ENCODE results near the gene KREMEN1.

The KREMEN1 gene

DNA sequence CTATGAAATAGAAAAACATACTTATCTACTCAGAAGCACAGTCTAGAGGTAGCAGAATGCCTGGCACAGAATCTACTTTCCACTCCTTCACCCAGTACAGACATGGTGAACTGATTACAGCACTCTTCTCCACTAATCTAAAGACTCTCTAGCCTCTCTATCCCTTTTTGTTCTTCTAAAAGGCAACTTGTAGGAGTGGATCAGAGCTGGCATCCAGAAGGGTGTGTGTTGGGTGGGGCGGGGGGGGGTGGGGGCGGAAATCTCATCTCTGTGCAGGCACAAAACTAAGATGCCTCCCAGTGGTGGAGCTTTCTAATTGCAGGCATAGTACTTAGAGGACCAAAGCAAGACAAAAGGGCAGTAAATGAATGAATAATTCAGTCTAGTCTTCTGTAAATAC, 121.3 kb downstream of the KREMEN1 start:
- DNase-seq, result no peak

GRCh38 chr22:29195118-29195963, 122.5 kb downstream of the KREMEN1 start:
- no peak for DNase-seq

DNA sequence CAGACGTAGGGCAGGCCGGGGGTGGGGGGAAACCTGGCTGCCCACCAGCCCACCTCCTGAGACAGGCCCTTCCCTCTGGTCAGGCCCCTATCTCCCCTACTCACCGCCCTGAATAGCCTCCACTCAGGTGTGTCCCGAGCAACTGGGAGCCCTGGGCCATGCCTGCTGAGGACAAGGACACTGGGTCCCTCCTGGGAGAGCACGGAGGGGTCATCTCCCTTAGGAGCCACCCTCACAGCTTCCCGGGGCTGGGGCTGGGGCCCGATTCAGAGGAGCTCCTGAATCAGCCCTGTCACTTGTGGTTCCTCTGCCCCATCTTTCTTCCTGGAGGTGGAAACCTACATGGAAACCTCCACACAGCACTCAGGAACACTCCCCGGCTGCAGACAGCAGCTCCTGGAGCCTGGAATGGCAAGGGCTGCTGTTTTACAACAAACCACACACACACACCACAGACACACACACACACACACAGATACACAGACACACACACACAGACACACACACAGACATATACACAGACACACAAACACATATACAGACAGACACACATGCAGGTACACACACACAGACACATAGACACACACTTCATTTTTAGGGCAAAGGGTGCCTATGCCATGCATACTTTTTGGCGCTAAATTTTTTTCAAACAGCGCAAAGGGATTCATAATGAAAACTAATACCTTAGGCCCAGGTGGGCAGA, 123.3 kb downstream of the KREMEN1 start:
- DNase-seq, result no peak

DNA sequence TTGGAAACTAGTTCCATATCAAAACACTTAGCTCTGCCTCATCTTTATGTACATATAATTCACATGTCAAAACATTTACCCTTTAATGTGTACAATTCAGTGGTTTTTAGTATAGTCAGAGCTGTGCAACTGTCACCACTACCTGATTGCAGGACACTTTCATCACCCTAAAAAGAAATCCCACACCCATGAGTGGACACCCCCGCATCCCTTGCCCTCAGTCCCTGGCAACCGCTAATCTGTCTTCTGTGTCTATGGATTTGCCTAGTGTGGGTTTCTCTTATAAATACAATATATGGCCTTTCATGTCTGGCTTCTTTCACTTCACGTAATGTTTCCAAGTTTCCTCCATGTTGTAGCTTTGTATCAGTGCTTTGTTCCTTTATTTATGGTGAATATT, 124.3 kb downstream of the KREMEN1 start:
- no peak for DNase-seq

- DNase-seq, result no peak
Observed at GRCh38 chr22:29198240-29198639, 125.4 kb downstream of the KREMEN1 start.

GRCh38 chr22:29199702-29200400, 127.0 kb downstream of the KREMEN1 start:
- DNase-seq, result no peak

DNA sequence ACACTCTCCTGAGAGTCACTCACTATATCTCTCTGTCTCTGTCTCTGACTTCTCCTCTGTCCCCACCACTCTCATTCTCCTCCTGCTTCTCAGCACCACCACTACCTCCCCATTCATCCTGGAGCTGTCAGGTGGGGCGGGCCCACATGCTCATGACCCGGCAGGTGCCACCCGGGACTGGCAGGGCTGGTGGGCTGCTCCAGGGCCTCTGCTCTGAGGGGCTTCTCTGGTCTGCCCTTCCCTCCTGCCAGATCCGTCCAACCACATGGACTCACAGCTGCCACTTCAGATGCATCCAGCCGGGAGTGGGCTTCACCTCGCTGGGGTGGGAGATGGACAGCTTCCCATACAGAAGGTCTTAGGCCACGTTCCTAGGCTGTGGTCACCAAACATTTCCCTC, 128.1 kb downstream of the KREMEN1 start:
- DNase-seq, result no peak

DNA sequence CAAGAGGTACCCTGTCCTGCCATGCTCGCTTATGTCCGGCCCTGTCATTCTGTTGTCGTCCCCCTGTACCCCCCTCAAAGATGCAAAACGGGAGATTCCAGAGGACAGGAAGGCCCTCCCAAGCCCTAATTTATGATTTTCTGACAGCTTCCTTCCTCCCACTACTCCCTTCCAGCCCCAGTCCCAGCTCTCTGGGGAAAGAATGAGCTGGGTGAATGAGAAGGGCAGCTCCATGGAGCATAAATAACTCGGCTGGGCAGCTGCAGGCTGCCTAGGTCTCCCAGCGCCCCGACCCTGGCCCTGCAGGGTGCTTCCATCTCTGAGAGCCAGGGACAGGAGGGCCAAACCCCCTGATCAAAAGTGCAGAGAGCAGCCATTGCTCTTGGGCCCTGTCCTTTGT, 128.9 kb downstream of the KREMEN1 start:
- DNase-seq, result no peak

DNA sequence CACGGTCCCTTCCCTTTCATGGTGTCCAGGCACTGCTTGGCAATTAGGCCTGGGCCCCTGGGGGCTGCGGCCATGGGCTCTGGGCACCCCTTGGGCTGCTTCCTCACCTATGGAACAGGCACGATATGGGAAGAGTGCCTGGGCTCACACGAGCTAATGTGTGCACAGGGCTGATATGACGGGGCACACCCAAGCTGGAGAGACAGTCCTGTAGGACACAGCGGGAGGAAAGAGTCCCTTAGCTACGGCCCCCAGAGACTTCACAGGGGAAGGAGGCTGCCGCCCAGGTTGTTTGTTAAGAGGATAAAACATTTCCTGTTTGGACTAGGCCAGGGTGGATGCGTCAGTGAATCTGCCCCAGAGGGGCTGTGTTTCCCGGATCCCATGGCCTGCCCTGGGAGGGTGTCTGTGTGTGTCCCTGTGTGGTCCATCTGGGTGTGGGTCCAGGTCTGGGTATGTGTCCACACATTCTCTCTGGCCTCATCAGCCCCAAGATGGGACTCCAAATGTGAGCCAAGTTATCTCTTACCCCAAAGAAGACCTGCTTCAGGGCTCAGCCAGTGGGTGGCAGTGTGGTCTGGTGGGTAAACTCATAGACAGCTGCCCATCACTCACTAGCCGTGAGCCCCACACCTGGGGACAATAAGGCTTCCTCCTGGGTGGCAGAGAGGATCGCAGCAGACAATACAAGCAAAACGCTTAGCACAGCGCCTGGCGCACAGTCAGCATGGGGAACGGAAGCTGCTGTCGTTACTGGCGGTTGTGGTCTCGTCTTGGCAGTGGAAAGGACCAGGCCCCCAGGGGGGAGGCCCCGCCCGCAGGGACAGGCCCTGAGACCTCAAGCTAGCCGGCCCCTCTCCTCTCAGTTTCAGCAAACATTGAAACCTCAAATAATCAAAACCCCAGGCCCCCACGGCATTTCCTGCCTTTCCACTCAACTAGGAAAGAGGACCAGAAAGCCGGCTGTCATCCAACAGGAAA, 129.7 kb downstream of the KREMEN1 start:
- DNase-seq, result peak; percentile 52

DNA sequence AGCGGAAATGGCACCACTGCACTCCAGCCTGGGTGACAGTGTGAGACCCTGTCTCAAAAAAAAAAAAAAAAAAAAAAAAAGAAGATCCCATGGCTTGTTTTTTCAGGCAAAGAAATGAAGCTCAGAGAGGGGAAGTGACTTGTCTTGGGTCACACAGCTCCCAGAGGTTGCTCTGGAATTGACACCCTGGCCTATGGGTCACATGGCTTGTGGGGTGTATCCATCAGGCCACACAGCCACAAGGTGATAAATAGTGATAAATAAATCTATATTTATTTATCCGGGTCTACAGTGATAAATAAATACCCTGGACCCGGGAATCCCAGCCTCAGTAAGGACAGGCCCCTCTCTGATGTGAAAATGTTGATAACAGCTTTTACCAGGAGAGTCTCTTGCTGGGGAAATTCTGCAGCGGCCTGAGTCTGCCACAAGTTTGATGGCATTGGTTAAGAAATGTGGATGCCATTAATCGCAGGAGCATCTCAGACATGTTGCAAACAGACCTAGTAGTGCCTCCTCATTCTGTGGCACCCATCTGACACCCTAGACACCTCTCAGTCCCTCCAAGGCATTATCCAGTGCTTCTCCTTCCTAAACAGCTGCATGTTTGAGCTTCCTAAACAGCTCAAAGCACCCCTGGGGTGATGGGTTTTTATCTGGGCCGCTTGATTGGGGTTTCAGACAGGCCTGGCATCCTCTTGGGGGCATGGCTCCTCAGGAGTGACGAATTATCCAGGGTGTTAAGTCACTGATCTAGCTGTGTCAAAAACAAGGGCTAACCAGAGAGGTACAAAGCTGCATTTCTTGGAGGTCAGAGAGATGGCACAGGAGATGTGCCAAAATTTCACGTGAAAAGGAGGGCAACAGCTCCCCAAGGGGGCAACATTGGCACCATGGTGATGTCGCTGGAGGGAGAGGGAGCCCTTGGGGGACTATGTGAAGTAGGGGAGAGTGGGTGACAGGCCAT, 130.9 kb downstream of the KREMEN1 start:
- no peak for DNase-seq

- DNase-seq, result no peak
Observed at GRCh38 chr22:29204455-29205183, 131.8 kb downstream of the KREMEN1 start.

DNA sequence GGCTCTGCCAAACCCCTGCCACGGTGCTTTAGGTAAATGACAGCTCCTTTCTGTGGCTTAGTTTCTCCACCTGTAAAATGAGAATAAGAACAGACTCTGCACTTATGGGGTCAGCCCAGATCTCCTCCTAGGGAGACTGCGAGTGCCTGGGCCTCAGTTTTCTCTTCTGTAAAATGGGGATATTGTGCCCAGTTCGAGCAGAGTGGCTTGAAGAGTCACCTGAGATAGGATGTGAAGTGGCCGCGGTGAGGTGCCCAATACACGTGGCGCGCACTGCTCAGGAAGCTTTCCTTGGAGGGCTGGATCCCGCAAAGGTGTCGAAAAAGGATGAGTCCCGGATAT, 132.4 kb downstream of the KREMEN1 start:
- no peak for DNase-seq

DNA sequence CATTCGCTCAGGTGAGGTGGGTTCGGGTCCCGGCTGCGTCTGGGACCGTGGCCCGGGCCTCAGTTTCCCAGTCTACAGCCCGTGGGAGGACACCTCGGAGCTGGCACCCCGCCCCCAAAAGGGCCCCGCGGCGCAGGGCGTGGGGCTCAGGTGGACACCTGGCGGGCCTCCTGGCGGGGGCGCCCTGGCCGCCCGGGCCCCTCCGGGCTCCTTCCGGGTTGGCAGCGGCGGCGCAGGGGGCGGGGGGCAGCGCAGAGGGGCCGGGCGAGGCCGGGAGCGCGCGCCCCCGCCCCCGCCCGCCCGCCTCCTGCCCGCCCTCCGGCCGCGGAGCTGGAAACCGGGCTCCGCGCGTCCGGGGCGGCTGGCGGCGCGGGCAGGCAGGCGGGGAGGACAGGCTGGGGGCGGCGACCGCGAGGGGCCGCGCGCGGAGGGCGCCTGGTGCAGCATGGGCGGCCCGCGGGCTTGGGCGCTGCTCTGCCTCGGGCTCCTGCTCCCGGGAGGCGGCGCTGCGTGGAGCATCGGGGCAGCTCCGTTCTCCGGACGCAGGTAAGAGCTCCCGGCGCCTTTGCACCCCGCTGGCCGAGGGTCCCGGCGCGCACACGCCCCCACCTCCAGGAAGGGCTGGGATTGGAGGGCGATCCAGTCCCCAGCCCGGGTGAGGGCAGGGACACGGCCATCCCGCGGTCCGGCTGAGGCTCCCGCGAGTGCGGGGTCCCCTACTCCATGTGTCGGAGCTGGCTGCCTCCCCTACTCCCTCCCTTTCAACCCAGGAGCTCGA, 132.9 kb downstream of the KREMEN1 start, which contains the start of gene EMID1:
EMID1 (plus strand) TSS at position 303 of the 778 bp plus-strand sequence; CDS start at position 446, 143 bp downstream.
- peak; percentile 37 for DNase-seq

- DNase-seq, result no peak
Observed at GRCh38 chr22:29206372-29207242, 133.8 kb downstream of the KREMEN1 start.

DNA sequence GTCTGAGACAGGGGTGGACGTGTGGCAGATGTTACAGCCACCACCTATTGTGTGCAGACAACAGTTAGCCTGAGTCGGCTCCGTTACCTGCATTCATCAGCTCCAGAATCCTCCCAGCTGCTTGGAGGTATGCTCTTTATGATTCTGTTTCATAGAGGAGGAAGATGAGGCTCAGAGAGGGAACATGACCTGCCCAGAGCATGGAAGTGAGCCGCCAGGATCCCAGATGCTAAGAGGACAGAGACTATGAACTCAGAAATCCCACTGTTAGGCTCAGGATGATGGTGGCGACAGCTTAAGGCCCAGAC, 134.4 kb downstream of the KREMEN1 start:
- no peak for DNase-seq

GRCh38 chr22:29207562-29208501, 135.0 kb downstream of the KREMEN1 start:
- DNase-seq, result no peak

DNA sequence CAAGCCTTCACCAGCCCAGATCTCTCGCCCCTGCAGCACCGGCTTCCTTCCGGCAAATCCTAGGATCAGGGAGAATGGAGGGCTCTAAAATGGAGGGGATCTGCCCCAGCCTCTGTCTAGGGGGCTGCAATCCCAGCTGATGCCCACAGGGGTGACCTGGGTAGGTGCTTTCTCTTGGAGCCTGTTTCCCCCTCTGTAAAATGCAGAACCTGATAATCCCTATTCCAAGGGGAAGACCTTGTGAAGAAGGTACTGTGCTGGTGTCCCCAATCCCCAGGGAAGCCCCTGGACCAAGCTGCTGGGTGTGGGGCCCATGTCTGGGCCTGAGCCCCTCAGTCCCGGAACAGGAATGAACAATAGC, 135.6 kb downstream of the KREMEN1 start:
- DNase-seq, result no peak

Measured in activated T-cell treated with anti-CD3 and anti-CD28 coated beads, Interleukin-2, amount 50 U/mL, for 1 hour (primary cell).